HG02642 (cell line): Measurements from ENCODE around the gene SLC12A8.

Source experiments
- ATAC-seq: cut with Tn5 transposase; IDR thresholded peaks from one replicate; pipeline ENCODE4 v1.9.1; 2021; ENCODE audit warnings: mild to moderate bottlenecking; ENCODE audit not compliant: unreplicated experiment, poor library complexity

SLC12A8 gene

GRCh38 chr3:125142940-125143339 lies 69.6 kb downstream of the SLC12A8 start:
- ATAC-seq: no peak

DNA sequence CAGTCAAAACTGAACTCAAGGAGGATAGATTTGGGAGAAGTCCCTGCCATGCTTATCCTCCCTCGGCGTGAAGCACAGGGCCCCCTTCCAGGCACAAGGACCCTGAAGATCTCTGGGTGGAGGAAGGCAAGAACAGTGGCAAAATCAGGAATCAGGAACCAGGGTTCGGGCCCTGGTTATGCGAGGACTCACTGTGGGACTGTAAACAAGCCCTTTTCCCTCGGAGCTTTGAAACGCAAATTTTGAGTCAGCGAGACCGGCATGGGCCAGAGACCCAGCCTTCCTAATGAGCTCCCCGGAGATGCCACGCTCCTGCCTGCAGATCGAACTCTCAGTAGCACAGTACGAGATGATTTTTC lies 70.1 kb downstream of the SLC12A8 start:
- ATAC-seq: no peak

GRCh38 chr3:125141596-125142419 lies 70.7 kb downstream of the SLC12A8 start:
- peak; percentile 55 for ATAC-seq

GRCh38 chr3:125140818-125141595 lies 71.5 kb downstream of the SLC12A8 start:
- ATAC-seq: peak; percentile 24

DNA sequence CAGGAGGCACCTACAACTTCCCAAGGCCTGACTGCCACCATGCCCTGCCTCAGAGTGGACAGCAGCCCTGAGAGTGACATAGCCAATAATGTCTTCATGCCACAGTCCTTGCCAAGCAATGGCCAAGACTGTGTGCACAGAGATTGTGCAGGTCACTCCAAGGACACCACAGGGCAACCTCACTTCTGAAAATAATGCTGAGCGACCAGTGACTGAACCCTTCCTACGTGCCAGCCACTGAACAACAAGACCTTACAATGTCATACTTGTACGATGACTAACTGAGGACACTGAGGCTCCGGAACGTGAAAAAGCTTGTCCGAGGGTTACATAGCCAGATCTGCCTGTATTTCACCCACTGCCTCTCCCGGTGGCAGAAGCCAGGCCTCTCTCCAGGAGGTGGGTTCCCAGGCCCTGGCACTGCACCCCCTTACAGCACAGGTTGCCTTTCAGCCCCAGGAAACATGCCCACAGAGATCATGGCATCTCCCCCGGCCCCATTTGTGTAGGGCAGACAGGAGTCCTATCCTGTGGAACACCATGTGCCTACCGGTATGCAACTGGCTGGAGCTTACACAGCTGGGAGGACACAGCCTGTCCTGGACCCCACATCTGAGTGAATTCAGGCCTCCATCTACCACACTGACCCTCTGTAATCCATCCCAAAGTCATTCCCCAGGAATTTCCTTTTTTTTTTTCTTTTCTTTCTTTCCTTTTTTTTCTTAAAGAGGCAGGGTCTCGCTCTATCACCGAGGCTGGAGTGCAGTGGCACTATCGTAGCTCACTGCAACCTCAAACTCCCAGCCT lies 72.3 kb downstream of the SLC12A8 start:
- ATAC-seq: no peak

DNA sequence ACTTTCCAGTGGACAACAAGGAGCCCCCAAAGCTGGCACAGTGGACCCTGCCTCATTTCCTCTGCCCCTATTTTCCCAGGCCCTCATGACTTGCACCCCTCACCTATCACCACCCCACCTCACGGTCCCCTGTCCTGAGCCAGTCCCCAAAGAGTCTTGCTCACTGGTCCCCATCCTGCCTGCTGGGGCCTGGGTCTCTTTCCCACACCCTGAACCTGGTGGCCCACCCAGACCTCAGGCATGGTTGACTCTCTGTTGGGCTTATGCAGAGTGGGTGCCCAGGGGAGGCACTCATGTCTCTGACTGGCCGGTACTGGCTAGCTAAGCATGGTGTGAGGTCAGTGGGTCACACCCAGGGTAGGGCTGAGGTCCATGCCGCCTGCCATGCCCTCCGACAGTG lies 73.2 kb downstream of the SLC12A8 start:
- ATAC-seq: no peak

GRCh38 chr3:125137358-125138033 lies 75.1 kb downstream of the SLC12A8 start:
- ATAC-seq: no peak

GRCh38 chr3:125136966-125137357 lies 75.6 kb downstream of the SLC12A8 start:
- no peak for ATAC-seq

GRCh38 chr3:125136515-125136914 lies 76.0 kb downstream of the SLC12A8 start:
- ATAC-seq: no peak

DNA sequence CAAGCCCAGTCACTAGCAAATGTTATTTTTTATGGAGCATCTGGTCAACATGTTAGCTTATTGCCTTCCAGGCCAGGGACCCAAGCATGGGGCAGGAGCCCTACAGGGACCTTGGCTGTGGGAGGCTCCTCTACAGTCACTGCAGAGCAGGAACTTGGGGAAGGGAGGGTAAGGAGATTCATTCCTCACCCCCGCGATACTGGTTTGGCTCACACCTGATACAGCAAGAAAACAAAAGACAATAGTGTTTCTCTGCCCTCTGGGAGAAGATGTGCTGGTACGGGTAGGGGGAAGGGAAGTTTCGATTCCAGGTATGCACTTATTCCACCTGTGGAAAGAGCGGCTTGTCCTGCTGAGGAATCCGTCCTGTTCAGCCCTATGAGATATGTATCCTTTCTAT lies 77.6 kb downstream of the SLC12A8 start:
- ATAC-seq: no peak

DNA sequence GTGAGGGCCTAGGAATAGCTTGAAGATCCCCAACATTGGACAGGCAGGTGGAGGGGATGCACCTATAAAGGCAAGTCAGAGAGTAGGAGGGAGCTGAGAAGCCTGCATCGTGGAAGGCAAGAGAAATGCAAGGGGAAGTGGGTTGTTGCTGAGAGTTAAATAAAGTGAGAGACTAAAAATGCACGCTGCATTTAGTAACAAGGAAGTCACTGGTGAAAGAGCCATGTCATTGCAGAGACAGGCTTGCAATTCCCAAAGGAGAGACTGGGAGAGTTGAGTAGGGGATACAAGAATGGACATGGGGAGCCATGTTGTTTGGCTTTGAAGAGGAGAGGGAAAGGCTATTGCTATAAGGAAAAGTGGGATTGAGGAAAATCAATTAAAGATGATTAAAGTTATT lies 79.7 kb downstream of the SLC12A8 start:
- no peak for ATAC-seq

- no peak for ATAC-seq
Observed at GRCh38 chr3:125129512-125129997, 83.0 kb downstream of the SLC12A8 start.

DNA sequence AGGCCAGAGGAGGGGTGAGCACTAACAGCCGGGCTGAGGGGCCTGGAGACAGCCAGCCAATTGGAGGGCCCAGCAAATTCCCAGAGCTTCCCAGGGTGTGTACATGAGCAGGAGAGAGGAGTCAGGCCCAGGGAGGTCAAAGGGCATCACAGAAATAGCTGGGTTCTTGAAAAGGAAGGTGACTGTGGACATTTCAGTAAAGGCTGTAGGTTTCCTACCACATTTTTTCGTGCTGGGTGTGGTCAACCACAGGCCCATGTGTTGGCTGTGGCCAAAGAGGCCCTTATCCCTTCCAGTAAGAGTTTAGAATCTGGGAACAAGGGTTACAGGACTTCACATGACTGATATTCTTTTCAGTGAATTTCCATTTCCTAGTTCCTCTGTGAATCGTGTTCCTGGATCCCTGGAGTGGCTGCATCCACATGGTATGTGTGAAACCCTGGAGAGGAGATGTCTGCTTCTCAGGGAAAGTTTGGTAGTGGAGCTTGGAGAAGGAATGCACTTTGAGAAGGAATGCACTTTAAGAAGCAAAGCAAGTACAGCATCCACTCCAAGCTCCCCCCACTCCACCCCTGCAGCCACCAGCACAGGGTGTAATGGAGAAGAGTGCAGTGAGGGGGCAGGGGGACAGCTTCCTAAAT lies 83.6 kb downstream of the SLC12A8 start:
- no peak for ATAC-seq

- ATAC-seq: no peak
Observed at GRCh38 chr3:125126323-125126722, 86.2 kb downstream of the SLC12A8 start.

DNA sequence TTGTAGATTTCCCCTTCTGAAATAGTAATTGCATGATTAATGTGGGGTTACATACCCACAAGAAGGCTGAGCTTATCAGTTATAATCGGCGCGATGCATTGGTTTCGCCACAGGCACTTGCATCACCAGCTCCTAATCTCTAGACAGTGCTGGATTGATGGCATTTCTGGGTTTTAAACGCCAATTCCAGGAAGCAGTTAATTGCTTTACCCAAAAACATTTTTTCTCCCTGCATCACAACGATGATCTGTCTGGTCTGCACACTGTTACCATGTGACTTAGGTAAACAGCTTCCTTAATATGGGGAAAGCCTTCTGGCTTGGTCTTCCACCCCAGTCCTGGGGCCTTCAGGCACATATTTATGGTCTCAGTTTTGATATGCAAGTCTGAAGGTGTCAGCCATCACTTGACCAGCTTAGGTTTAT lies 86.7 kb downstream of the SLC12A8 start:
- ATAC-seq: no peak

DNA sequence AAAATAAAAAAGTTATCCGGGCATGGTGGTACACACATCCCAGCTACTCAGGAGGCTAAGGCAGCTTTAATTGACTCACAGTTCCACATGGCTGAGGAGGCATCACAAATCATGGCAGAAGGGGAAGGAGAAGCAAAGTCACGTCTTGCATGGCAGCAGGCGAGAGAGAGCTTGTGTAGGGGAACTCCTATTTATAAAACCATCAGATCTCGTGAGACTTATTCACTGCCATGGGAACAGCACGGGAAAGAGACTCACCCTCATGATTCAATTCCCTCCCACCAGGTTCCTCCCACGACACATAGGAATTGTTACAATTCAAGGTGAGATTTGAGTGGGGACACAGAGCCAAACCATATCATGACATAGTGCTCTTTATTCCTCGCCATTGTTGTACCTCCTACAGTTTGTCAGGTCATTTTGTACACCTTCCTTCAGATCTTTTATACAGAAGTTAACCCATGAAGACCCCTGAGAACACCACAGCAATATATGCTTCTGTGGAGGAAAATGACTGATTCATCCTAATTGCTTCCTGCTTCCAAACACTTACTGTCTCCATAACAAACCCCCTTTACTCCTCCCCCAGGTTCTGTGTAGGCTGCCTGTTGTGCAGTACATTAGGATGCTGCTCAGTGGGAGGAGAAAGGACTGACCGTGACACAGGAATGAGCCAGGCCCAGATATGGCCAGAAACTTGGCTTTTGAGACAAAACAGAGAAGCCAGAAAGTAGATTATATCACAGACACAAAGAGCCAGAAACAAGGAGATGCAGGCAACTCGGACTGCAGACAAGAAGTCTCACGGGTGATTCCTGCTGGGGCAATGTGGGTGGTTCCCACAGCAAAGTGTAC lies 88.9 kb downstream of the SLC12A8 start:
- no peak for ATAC-seq

DNA sequence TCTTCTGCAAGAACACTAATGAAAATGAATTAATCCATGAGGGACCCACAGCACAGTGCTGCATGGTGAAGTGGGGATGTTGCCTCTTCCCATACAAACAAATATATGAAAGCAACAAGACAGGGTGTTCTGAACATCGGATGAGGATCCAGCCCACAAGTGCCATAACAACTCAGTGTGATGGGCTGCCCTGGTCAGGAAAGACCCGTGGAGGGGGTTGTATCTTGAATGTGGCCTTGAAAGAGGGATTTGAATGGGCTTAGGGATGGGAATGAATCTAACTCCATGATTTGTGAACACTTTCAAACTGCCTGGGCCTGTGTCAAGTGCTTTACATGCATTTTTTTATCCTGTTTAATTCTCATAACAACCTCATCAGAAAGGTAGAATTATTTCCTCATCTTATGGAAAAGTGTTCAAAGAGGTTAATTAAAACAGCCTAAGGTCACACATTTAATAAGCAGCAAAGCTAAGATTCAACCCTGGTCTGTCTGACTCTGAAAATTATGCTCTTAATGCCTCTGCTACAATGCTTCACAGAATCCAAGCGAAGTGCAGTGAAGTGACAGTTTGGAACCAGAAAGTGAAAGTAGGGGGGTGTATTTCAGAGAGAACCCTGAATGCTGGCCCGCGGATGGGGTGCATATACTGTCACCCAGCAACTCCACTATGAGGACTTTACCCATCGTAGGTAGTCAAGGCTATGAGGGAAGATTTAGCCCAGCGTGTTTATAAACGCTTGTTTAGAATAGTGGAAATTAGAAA lies 91.1 kb downstream of the SLC12A8 start:
- no peak for ATAC-seq
